Kidney (tissue), 14 donors: ENCODE data around the gene CMIP. TPM values are rescaled to one million over a fixed set of nuclear protein-coding genes. Genes with fewer than 3 reads are reported as not detected.

ENCODE experiments used
- DNase-seq, 5 donors: peaks; one replicate each; pipeline ENCODE4 v3.0.0-alpha.2; 2013 to 2020
- FAIRE-seq: peaks from 2 replicates; lab custom pipeline; 2012; peaks lifted over from hg19 to GRCh38; lab: Jason Lieb, UNC
- H3K27ac ChIP-seq, 2 donors: one replicate each; pipeline ENCODE4 v1.7.0; 2013; ENCODE audit warnings: low read depth in 2 of 2, low read length in 2 of 2, inconsistent platforms in 1 of 2
- H3K27me3 ChIP-seq: one replicate; pipeline ENCODE4 v1.7.1; 2013; ENCODE audit warnings: low read length, inconsistent platforms; ENCODE audit not compliant: control insufficient read depth, insufficient read depth
- H3K36me3 ChIP-seq, 3 donors: one replicate each; pipeline versions ENCODE4 v1.7.0 to v1.7.1; 2013; ENCODE audit warnings: low read length in 3 of 3, control low read depth in 1 of 3, inconsistent platforms in 1 of 3; ENCODE audit not compliant: insufficient read depth in 3 of 3, control insufficient read depth in 2 of 3
- H3K4me1 ChIP-seq, 3 donors: one replicate each; pipeline versions ENCODE4 v1.7.0 to v1.7.1; 2013; ENCODE audit warnings: low read length in 3 of 3, inconsistent platforms in 1 of 3, low read depth in 1 of 3; ENCODE audit not compliant: control insufficient read depth in 2 of 3, insufficient read depth in 2 of 3
- H3K4me3 ChIP-seq, 3 donors: one replicate each; pipeline versions ENCODE4 v1.7.0 to v1.8.1; 2013; ENCODE audit warnings: low read length in 3 of 3, control low read depth in 1 of 3, inconsistent platforms in 1 of 3
- H3K9ac ChIP-seq, 3 donors: one replicate each; pipeline versions ENCODE4 v1.7.0 to v1.7.1; 2013; ENCODE audit warnings: low read length in 3 of 3, control low read depth in 1 of 3, inconsistent platforms in 1 of 3
- H3K9me3 ChIP-seq, 3 donors: one replicate each; pipeline versions ENCODE4 v1.7.0 to v1.7.1; 2013; ENCODE audit warnings: low read length in 3 of 3, control low read depth in 1 of 3, inconsistent platforms in 1 of 3; ENCODE audit not compliant: control insufficient read depth in 2 of 3, insufficient read depth in 1 of 3
- CTCF ChIP-seq: IDR thresholded peaks from 3 replicates; pipeline ENCODE4 v1.5.1; 2012; ENCODE audit warnings: mild to moderate bottlenecking, moderate library complexity, borderline replicate concordance; ENCODE audit not compliant: insufficient read depth; ENCODE audit errors: extremely low read depth
- intact Hi-C: fragments of 100-400 bp; cut with DNase I; formaldehyde crosslinking; loops from one replicate; pipeline ENCODE4 v1.11.1; 2022
- polyA plus RNA-seq: library from polyadenylated mRNA; stranded (reverse); fragments of 350-450 nt; fragmentation: Illumina TruSeq; extraction: RNeasy Lipid Tissue Mini Kit (QIAGEN cat#74804); gene quantifications from one replicate; pipeline ENCODE4 v1.2.3, GENCODE V29; 2014; ENCODE audit warnings: low read depth, low replicate concordance; ENCODE audit not compliant: insufficient read depth
- total RNA-seq: library from RNA; stranded (reverse); fragmentation: NEBNext Ultra II Directional; extraction: Animal tissue kit (Norgen Biotek cat#: 25700); gene quantifications from one replicate; pipeline ENCODE4 v1.2.1, GENCODE V29; 2021
- donor health status: control.
- donor health status: control.
- donor health status: control.
- donor health status: control.
- donor health status: control.
- donor health status: DM: yes; HTN: yes; CAD: no.
- donor health status: Normal renal cell carcinoma (clear cell type).

The CMIP gene
- total and polyA plus RNA-seq, 2 donors from 2014 or later, result 16.6 to 65.7 TPM

GRCh38 chr16:81494888-81495287 lies 50.3 kb downstream of the CMIP start:
- Histone ChIP-seq H3K36me3 (no peaks in the 10 kb centered on the region), H3K9me3 (no peaks in the 10 kb centered on the region), H3K27ac (peak overlapping the region; percentile 43 to 64), H3K4me1 (peaks cover 6 to 67% (median 62%) of the 10 kb centered on the region in 3 donors), H3K4me3 (no peak overlapping the region), H3K9ac (peak overlapping the region in 1 of 3 donors; percentile 16), H3K27me3 (no peaks in the 10 kb centered on the region)
- FAIRE-seq (no peak), DNase-seq (no peak)
- TF ChIP-seq CTCF, result no peak
- intact Hi-C loops, result no loop called here

- Histone ChIP-seq H3K4me1 (peaks cover 6 to 62% (median 58%) of the 10 kb centered on the region in 3 donors), H3K27me3 (no peaks in the 10 kb centered on the region), H3K36me3 (no peaks in the 10 kb centered on the region), H3K9me3 (no peaks in the 10 kb centered on the region), H3K27ac (peak overlapping the region; percentile 43 to 64), H3K9ac (no peak overlapping the region), H3K4me3 (no peak overlapping the region)
- FAIRE-seq, result no peak
- DNase-seq, result peak in 1 of 5 donors; percentile 81
- no peak for TF ChIP-seq CTCF
- intact Hi-C loops, result no loop called here
Measured at GRCh38 chr16:81495321-81496234, 51.0 kb downstream of the CMIP start.

GRCh38 chr16:81496321-81496720 lies 51.7 kb downstream of the CMIP start:
- Histone ChIP-seq H3K9ac (no peak overlapping the region), H3K36me3 (no peaks in the 10 kb centered on the region), H3K9me3 (no peaks in the 10 kb centered on the region), H3K27me3 (no peaks in the 10 kb centered on the region), H3K4me1 (peaks cover 6 to 59% (median 53%) of the 10 kb centered on the region in 3 donors), H3K27ac (peak overlapping the region in 1 of 2 donors; percentile 38), H3K4me3 (no peak overlapping the region)
- no peak for TF ChIP-seq CTCF
- DNase-seq, result no peak
- no peak for FAIRE-seq
- intact Hi-C loops, result no loop called here
